ENCODE data around the gene CPEB4.

DNA sequence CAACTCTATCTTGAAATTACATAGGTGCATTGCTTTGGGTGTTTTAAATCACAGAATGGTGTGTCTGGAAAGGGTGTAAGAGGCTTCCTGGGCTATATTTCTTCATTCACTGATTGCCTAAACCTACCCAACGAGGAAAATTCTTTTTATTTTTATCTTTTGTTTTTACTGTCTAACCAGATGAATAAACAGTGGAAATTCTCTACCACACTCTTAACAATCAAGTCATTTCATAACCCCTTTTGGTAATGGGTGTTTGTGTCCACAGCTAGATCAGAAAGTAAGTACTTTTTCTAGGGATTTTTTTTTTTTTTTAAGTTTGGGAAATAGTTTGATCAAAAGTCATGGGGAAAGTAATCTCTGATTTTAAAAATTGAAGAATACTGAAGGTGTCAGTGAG lies 73.3 kb downstream of the CPEB4 start:
- TF ChIP-seq CTCF (IDR thresholded peaks at IDR 0.05): no peak
- no peak for TF ChIP-seq EZH2phosphoT487 (IDR thresholded peaks at IDR 0.05)
